ENCODE measurements around the gene NFATC2.

GRCh38 chr20:51350941-51351631, 191.4 kb downstream of the NFATC2 start:
- TF ChIP-seq ETS1 (IDR thresholded peaks at IDR 0.05) (no peak), EZH2 (IDR thresholded peaks at IDR 0.05; ENCODE audit: low read depth, unreplicated experiment) (no peak), JUNB (IDR thresholded peaks at IDR 0.05; ENCODE audit: unreplicated experiment) (no peak), CREB1 (CRISPR knock-in tag; IDR thresholded peaks at IDR 0.05; ENCODE audit: low read depth) (no peak), EZH2phosphoT487 (IDR thresholded peaks at IDR 0.05; ENCODE audit: unreplicated experiment) (no peak), ZNF331 (CRISPR knock-in tag; IDR thresholded peaks at IDR 0.05; ENCODE audit: low read depth) (no peak), POLR2AphosphoS5 (IDR thresholded peaks at IDR 0.05; ENCODE audit: low read depth) (no peak), REST (IDR thresholded peaks at IDR 0.05; ENCODE audit: unreplicated experiment) (no peak), ZNF114 (CRISPR knock-in tag; IDR thresholded peaks at IDR 0.05) (no peak), NANOG (IDR thresholded peaks at IDR 0.05; ENCODE audit: borderline replicate concordance) (no peak), STAT1 (IDR thresholded peaks at IDR 0.05; ENCODE audit: unreplicated experiment) (no peak)
- TF ChIP-seq, protein P1, sequence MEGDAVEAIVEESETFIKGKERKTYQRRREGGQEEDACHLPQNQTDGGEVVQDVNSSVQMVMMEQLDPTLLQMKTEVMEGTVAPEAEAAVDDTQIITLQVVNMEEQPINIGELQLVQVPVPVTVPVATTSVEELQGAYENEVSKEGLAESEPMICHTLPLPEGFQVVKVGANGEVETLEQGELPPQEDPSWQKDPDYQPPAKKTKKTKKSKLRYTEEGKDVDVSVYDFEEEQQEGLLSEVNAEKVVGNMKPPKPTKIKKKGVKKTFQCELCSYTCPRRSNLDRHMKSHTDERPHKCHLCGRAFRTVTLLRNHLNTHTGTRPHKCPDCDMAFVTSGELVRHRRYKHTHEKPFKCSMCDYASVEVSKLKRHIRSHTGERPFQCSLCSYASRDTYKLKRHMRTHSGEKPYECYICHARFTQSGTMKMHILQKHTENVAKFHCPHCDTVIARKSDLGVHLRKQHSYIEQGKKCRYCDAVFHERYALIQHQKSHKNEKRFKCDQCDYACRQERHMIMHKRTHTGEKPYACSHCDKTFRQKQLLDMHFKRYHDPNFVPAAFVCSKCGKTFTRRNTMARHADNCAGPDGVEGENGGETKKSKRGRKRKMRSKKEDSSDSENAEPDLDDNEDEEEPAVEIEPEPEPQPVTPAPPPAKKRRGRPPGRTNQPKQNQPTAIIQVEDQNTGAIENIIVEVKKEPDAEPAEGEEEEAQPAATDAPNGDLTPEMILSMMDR (conservative IDR thresholded peaks at IDR 0.05; ENCODE audit: low read depth in 2 of 2) = no peak
- TF ChIP-seq, protein P2, sequence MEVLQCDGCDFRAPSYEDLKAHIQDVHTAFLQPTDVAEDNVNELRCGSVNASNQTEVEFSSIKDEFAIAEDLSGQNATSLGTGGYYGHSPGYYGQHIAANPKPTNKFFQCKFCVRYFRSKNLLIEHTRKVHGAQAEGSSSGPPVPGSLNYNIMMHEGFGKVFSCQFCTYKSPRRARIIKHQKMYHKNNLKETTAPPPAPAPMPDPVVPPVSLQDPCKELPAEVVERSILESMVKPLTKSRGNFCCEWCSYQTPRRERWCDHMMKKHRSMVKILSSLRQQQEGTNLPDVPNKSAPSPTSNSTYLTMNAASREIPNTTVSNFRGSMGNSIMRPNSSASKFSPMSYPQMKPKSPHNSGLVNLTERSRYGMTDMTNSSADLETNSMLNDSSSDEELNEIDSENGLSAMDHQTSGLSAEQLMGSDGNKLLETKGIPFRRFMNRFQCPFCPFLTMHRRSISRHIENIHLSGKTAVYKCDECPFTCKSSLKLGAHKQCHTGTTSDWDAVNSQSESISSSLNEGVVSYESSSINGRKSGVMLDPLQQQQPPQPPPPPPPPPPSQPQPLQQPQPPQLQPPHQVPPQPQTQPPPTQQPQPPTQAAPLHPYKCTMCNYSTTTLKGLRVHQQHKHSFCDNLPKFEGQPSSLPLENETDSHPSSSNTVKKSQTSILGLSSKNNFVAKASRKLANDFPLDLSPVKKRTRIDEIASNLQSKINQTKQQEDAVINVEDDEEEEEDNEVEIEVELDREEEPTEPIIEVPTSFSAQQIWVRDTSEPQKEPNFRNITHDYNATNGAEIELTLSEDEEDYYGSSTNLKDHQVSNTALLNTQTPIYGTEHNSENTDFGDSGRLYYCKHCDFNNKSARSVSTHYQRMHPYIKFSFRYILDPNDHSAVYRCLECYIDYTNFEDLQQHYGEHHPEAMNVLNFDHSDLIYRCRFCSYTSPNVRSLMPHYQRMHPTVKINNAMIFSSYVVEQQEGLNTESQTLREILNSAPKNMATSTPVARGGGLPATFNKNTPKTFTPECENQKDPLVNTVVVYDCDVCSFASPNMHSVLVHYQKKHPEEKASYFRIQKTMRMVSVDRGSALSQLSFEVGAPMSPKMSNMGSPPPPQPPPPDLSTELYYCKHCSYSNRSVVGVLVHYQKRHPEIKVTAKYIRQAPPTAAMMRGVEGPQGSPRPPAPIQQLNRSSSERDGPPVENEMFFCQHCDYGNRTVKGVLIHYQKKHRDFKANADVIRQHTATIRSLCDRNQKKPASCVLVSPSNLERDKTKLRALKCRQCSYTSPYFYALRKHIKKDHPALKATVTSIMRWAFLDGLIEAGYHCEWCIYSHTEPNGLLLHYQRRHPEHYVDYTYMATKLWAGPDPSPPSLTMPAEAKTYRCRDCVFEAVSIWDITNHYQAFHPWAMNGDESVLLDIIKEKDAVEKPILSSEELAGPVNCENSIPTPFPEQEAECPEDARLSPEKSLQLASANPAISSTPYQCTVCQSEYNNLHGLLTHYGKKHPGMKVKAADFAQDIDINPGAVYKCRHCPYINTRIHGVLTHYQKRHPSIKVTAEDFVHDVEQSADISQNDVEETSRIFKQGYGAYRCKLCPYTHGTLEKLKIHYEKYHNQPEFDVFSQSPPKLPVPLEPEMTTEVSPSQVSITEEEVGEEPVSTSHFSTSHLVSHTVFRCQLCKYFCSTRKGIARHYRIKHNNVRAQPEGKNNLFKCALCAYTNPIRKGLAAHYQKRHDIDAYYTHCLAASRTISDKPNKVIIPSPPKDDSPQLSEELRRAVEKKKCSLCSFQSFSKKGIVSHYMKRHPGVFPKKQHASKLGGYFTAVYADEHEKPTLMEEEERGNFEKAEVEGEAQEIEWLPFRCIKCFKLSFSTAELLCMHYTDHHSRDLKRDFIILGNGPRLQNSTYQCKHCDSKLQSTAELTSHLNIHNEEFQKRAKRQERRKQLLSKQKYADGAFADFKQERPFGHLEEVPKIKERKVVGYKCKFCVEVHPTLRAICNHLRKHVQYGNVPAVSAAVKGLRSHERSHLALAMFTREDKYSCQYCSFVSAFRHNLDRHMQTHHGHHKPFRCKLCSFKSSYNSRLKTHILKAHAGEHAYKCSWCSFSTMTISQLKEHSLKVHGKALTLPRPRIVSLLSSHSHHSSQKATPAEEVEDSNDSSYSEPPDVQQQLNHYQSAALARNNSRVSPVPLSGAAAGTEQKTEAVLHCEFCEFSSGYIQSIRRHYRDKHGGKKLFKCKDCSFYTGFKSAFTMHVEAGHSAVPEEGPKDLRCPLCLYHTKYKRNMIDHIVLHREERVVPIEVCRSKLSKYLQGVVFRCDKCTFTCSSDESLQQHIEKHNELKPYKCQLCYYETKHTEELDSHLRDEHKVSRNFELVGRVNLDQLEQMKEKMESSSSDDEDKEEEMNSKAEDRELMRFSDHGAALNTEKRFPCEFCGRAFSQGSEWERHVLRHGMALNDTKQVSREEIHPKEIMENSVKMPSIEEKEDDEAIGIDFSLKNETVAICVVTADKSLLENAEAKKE (CRISPR knock-in tag; IDR thresholded peaks at IDR 0.05) = no peak
